Measurements from ENCODE around the gene ZMIZ1. TPM values are rescaled to one million over a fixed set of nuclear protein-coding genes. Genes with fewer than 3 reads are reported as not detected.

Gene ZMIZ1
- total RNA-seq, 4 donors from 2014 or later = 71.9 to 104 (median 79.5) TPM

- peaks cover 100% of the 10 kb centered on the region for H3K36me3 ChIP-seq
- H3K4me3 ChIP-seq = no peak overlapping the region
- 94% methylated on average over 16 of the region's 24 CpGs for WGBS
- H3K9me3 ChIP-seq = no peaks in the 10 kb centered on the region
- DNase-seq (ENCODE audit: low spot score in 2 of 2) = no peak
- H3K27me3 ChIP-seq = no peaks in the 10 kb centered on the region
- TF ChIP-seq CTCF (IDR thresholded peaks at IDR 0.05) = no peak
- TF ChIP-seq POLR2AphosphoS5 (IDR thresholded peaks at IDR 0.05) = no peak
- no peak for TF ChIP-seq EP300 (IDR thresholded peaks at IDR 0.05)
- TF ChIP-seq POLR2A (IDR thresholded peaks at IDR 0.05) = no peak
- peaks cover 17% of the 10 kb centered on the region for H3K4me1 ChIP-seq
- no peak overlapping the region for H3K27ac ChIP-seq
Measured at GRCh38 chr10:79300711-79301110, 231.9 kb downstream of the ZMIZ1 start.

DNA sequence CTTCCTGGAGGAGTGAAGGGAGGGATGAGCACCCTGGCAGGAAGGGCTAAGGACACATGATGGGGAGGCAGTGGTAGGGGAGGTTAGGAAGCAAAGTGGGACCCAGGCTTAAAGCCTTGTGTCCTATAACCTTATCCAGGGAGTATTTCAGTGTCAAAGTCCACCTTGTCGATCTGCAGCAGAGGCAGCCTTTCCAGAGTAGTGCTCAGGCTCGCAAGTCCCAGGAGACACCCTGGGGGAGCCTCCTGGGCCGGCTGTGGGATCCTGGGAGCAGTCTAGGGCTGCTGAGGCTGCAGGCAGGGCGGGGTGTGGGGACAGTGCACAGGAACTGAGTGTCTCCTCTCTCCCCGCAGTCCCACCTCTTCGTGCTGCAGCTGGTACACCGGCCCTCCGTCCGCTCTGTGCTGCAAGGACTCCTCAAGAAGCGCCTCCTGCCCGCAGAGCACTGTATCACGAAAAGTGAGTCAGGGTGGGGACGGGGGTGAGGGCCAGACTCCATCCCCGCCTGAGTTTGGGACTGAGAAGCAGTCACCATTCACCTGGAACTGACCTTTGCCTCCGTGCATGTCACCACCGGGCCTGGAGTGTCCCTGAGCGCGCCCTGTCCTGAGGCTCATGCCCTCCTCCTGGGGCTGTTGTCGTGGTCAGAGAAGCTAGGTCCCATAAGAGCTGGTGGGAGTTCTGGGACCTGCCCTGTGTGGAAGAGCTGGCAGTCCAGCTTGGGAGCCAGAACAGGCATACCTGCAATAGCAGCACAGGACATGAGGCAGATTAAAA, 233.2 kb downstream of the ZMIZ1 start:
- TF ChIP-seq EP300 (IDR thresholded peaks at IDR 0.05) = no peak
- TF ChIP-seq CTCF (IDR thresholded peaks at IDR 0.05) = no peak
- TF ChIP-seq POLR2AphosphoS5 (IDR thresholded peaks at IDR 0.05) = no peak
- TF ChIP-seq POLR2A (IDR thresholded peaks at IDR 0.05) = no peak
- DNase-seq (ENCODE audit: low spot score in 2 of 2) = no peak

GRCh38 chr10:79303631-79304478, 235.1 kb downstream of the ZMIZ1 start:
- no peak for DNase-seq (ENCODE audit: low spot score in 2 of 2)
- TF ChIP-seq EP300 (IDR thresholded peaks at IDR 0.05) (no peak), POLR2A (IDR thresholded peaks at IDR 0.05) (no peak)
- Histone ChIP-seq H3K4me3 (no peak overlapping the region), H3K4me1 (peaks cover 6% of the 10 kb centered on the region), H3K9me3 (no peaks in the 10 kb centered on the region), H3K27me3 (no peaks in the 10 kb centered on the region), H3K27ac (no peak overlapping the region), H3K36me3 (peaks cover 100% of the 10 kb centered on the region)
- 90% methylated on average over 13 of the region's 25 CpGs for WGBS

More for the DNA sequence above, 233.2 kb downstream of the ZMIZ1 start:
- WGBS = 80% methylated on average over 13 of the region's 19 CpGs
- no peaks in the 10 kb centered on the region for H3K9me3 ChIP-seq
- H3K36me3 ChIP-seq = peaks cover 100% of the 10 kb centered on the region
- peaks cover 17% of the 10 kb centered on the region for H3K4me1 ChIP-seq
- no peak overlapping the region for H3K27ac ChIP-seq
- H3K4me3 ChIP-seq = no peak overlapping the region
- H3K27me3 ChIP-seq = no peaks in the 10 kb centered on the region

GRCh38 chr10:79304479-79305087, 235.8 kb downstream of the ZMIZ1 start:
- no peak for DNase-seq (ENCODE audit: low spot score in 2 of 2)

GRCh38 chr10:79305515-79305914, 236.7 kb downstream of the ZMIZ1 start:
- TF ChIP-seq POLR2A (IDR thresholded peaks at IDR 0.05) = no peak
- TF ChIP-seq CTCF (IDR thresholded peaks at IDR 0.05) = no peak
- TF ChIP-seq EP300 (IDR thresholded peaks at IDR 0.05) = no peak
- no peak for TF ChIP-seq POLR2AphosphoS5 (IDR thresholded peaks at IDR 0.05)
- 91% methylated on average over 8 of the region's 8 CpGs for WGBS
- H3K27me3 ChIP-seq = no peaks in the 10 kb centered on the region
- H3K9me3 ChIP-seq = no peaks in the 10 kb centered on the region
- H3K27ac ChIP-seq = no peak overlapping the region
- H3K4me3 ChIP-seq = no peak overlapping the region
- no peak for DNase-seq (ENCODE audit: low spot score in 2 of 2)
- H3K4me1 ChIP-seq = peaks cover 4% of the 10 kb centered on the region
- H3K36me3 ChIP-seq = peaks cover 99% of the 10 kb centered on the region

More at GRCh38 chr10:79304479-79305087, 235.8 kb downstream of the ZMIZ1 start:
- no peak for TF ChIP-seq POLR2AphosphoS5 (IDR thresholded peaks at IDR 0.05)
- Histone ChIP-seq H3K27me3 (no peaks in the 10 kb centered on the region), H3K9me3 (no peaks in the 10 kb centered on the region), H3K27ac (no peak overlapping the region), H3K36me3 (peaks cover 100% of the 10 kb centered on the region), H3K4me3 (no peak overlapping the region), H3K4me1 (no peaks in the 10 kb centered on the region)
- WGBS = 74% methylated on average over 5 of the region's 6 CpGs

Data from suprapubic skin (tissue), 4 donors.